GM23338 (cell line): ENCODE measurements around the gene BATF3. TPM values are rescaled to one million over a fixed set of nuclear protein-coding genes. Genes with fewer than 3 reads are reported as not detected.

Source experiments
- ATAC-seq: fragments of 200-7000 bp; cut with Tn5 transposase; 3 replicates; pipeline ENCODE4 v1.9.1; 2020
- DNase-seq: peaks from one replicate; pipeline ENCODE4 v3.0.0-alpha.2; 2015; ENCODE audit warnings: low spot score
- H2AFZ ChIP-seq: fragments of 200-600 bp; sonication (generic); 2 replicates; pipeline ENCODE4 v1.8.0; 2016; ENCODE audit warnings: antibody characterized with exemption, mild to moderate bottlenecking, moderate library complexity
- H3F3A ChIP-seq: fragments of 200-600 bp; sonication (generic); replicated peaks from 2 replicates; pipeline ENCODE4 v1.8.0; 2017; ENCODE audit warnings: antibody characterized with exemption, mixed run types, low read depth
- H3K27ac ChIP-seq: fragments of 200-600 bp; sonication (generic); 2 replicates; pipeline ENCODE4 v1.6.1; 2016; ENCODE audit warnings: low read depth
- H3K27me3 ChIP-seq: fragments of 200-600 bp; sonication (generic); 2 replicates; pipeline ENCODE4 v1.8.0; 2016; ENCODE audit warnings: mild to moderate bottlenecking, mixed run types, moderate library complexity; ENCODE audit not compliant: insufficient read depth
- H3K36me3 ChIP-seq: fragments of 200-600 bp; sonication (generic); 2 replicates; pipeline ENCODE4 v1.8.0; 2016; ENCODE audit warnings: mild to moderate bottlenecking; ENCODE audit not compliant: insufficient read depth
- H3K4me1 ChIP-seq: fragments of 200-600 bp; sonication (generic); 2 replicates; pipeline ENCODE4 v1.8.0; 2016; ENCODE audit warnings: mild to moderate bottlenecking, moderate library complexity; ENCODE audit not compliant: insufficient read depth
- H3K4me2 ChIP-seq: fragments of 200-600 bp; sonication (generic); 2 replicates; pipeline ENCODE4 v1.7.1; 2017; ENCODE audit warnings: mixed run types
- H3K4me3 ChIP-seq: fragments of 200-600 bp; sonication (generic); 2 replicates; pipeline ENCODE4 v1.6.1; 2016; ENCODE audit warnings: mixed run types
- H3K79me2 ChIP-seq: fragments of 200-600 bp; sonication (generic); replicated peaks from 2 replicates; pipeline ENCODE4 v1.8.0; 2017; ENCODE audit warnings: mild to moderate bottlenecking; ENCODE audit not compliant: insufficient read depth
- H3K9me2 ChIP-seq: fragments of 200-600 bp; sonication (generic); 2 replicates; pipeline ENCODE4 v1.8.0; 2017; ENCODE audit not compliant: insufficient read depth
- H4K20me1 ChIP-seq: fragments of 200-600 bp; sonication (generic); replicated peaks from 2 replicates; pipeline ENCODE4 v1.8.0; 2017; ENCODE audit warnings: mild to moderate bottlenecking; ENCODE audit not compliant: insufficient read depth
- H3K27ac Mint-ChIP-seq: 2 replicates; pipeline ENCODE4 v1.8.0; 2020; ENCODE audit warnings: inconsistent platforms, mild to moderate bottlenecking, moderate library complexity, mixed read lengths
- H3K27me3 Mint-ChIP-seq: 3 replicates; pipeline ENCODE4 v1.8.0; 2022; ENCODE audit warnings: low read depth, mild to moderate bottlenecking, moderate library complexity, mixed read lengths, inconsistent platforms; ENCODE audit not compliant: insufficient read depth, poor library complexity
- H3K36me3 Mint-ChIP-seq: 3 replicates; pipeline ENCODE4 v1.8.0; 2021; ENCODE audit warnings: low read depth, mild to moderate bottlenecking, inconsistent platforms, moderate library complexity, mixed read lengths
- H3K4me1 Mint-ChIP-seq: 3 replicates; pipeline ENCODE4 v1.8.0; 2020; ENCODE audit warnings: mild to moderate bottlenecking, inconsistent platforms, mixed read lengths
- H3K4me3 Mint-ChIP-seq: 3 replicates; pipeline ENCODE4 v1.8.0; 2021; ENCODE audit warnings: moderate library complexity, mild to moderate bottlenecking, inconsistent platforms, mixed read lengths
- H3K9me3 Mint-ChIP-seq: 3 replicates; pipeline ENCODE4 v1.8.0; 2020; ENCODE audit warnings: moderate library complexity, mild to moderate bottlenecking, inconsistent platforms, mixed read lengths
- CTCF ChIP-seq, 2 experiments: fragments of 200-600 bp in 1 of 2; sonication (generic) in 1 of 2; conservative IDR thresholded peaks; 2 replicates each; pipeline versions ENCODE4 v1.5.1 to v1.6.1; 2016 to 2017; ENCODE audit warnings: antibody characterized with exemption in 2 of 2, low read depth in 2 of 2, mild to moderate bottlenecking in 2 of 2, moderate library complexity in 1 of 2
- EZH2 ChIP-seq: fragments of 200-600 bp; sonication (generic); IDR thresholded peaks from one replicate; pipeline ENCODE4 v1.8.0; 2017; ENCODE audit warnings: antibody characterized with exemption, mild to moderate bottlenecking, low read depth; ENCODE audit not compliant: unreplicated experiment
- JUNB ChIP-seq: IDR thresholded peaks from one replicate; pipeline ENCODE4 v1.6.1; 2016; ENCODE audit warnings: antibody characterized with exemption; ENCODE audit not compliant: unreplicated experiment
- ZNF331 ChIP-seq: fragments of 250-450 bp; sonication (Bioruptor Pico); IDR thresholded peaks from 2 replicates; pipeline ENCODE4 v1.5.0; 2020; ENCODE audit warnings: low read depth, mild to moderate bottlenecking, moderate library complexity
- polyA plus RNA-seq: library from polyadenylated mRNA; unstranded; fragments of >200 nt; fragmentation: Nextera tagmentation; extraction: Ambion mirVana; gene quantifications from 2 replicates; pipeline ENCODE4 v1.2.1, GENCODE V29; 2016
- total RNA-seq: library from RNA; depleted of rRNA; stranded (reverse); fragments of >200 nt; shearing (Covaris generic); gene quantifications from 2 replicates; pipeline ENCODE4 v1.2.3, GENCODE V29; 2014
- TF ChIP-seq, protein P1 (sequence below): fragments of 250-450 bp; sonication (Bioruptor Pico); IDR thresholded peaks from 2 replicates; pipeline ENCODE4 v1.5.0; 2020; ENCODE audit warnings: mild to moderate bottlenecking, moderate library complexity

Gene BATF3
- total and polyA plus RNA-seq, 2 experiments from 2014 or later = 3.6 to 7.8 TPM

- TF ChIP-seq, protein P1, sequence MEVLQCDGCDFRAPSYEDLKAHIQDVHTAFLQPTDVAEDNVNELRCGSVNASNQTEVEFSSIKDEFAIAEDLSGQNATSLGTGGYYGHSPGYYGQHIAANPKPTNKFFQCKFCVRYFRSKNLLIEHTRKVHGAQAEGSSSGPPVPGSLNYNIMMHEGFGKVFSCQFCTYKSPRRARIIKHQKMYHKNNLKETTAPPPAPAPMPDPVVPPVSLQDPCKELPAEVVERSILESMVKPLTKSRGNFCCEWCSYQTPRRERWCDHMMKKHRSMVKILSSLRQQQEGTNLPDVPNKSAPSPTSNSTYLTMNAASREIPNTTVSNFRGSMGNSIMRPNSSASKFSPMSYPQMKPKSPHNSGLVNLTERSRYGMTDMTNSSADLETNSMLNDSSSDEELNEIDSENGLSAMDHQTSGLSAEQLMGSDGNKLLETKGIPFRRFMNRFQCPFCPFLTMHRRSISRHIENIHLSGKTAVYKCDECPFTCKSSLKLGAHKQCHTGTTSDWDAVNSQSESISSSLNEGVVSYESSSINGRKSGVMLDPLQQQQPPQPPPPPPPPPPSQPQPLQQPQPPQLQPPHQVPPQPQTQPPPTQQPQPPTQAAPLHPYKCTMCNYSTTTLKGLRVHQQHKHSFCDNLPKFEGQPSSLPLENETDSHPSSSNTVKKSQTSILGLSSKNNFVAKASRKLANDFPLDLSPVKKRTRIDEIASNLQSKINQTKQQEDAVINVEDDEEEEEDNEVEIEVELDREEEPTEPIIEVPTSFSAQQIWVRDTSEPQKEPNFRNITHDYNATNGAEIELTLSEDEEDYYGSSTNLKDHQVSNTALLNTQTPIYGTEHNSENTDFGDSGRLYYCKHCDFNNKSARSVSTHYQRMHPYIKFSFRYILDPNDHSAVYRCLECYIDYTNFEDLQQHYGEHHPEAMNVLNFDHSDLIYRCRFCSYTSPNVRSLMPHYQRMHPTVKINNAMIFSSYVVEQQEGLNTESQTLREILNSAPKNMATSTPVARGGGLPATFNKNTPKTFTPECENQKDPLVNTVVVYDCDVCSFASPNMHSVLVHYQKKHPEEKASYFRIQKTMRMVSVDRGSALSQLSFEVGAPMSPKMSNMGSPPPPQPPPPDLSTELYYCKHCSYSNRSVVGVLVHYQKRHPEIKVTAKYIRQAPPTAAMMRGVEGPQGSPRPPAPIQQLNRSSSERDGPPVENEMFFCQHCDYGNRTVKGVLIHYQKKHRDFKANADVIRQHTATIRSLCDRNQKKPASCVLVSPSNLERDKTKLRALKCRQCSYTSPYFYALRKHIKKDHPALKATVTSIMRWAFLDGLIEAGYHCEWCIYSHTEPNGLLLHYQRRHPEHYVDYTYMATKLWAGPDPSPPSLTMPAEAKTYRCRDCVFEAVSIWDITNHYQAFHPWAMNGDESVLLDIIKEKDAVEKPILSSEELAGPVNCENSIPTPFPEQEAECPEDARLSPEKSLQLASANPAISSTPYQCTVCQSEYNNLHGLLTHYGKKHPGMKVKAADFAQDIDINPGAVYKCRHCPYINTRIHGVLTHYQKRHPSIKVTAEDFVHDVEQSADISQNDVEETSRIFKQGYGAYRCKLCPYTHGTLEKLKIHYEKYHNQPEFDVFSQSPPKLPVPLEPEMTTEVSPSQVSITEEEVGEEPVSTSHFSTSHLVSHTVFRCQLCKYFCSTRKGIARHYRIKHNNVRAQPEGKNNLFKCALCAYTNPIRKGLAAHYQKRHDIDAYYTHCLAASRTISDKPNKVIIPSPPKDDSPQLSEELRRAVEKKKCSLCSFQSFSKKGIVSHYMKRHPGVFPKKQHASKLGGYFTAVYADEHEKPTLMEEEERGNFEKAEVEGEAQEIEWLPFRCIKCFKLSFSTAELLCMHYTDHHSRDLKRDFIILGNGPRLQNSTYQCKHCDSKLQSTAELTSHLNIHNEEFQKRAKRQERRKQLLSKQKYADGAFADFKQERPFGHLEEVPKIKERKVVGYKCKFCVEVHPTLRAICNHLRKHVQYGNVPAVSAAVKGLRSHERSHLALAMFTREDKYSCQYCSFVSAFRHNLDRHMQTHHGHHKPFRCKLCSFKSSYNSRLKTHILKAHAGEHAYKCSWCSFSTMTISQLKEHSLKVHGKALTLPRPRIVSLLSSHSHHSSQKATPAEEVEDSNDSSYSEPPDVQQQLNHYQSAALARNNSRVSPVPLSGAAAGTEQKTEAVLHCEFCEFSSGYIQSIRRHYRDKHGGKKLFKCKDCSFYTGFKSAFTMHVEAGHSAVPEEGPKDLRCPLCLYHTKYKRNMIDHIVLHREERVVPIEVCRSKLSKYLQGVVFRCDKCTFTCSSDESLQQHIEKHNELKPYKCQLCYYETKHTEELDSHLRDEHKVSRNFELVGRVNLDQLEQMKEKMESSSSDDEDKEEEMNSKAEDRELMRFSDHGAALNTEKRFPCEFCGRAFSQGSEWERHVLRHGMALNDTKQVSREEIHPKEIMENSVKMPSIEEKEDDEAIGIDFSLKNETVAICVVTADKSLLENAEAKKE (CRISPR knock-in tag) = no peak
- no peak for TF ChIP-seq EZH2
- TF ChIP-seq CTCF (conservative IDR thresholded peaks at IDR 0.05; ENCODE audit: low read depth in 2 of 2) = no peak
These were observed 53.8 kb downstream of the BATF3 start (continued) for GRCh38 chr1:212645546-212646543.

GRCh38 chr1:212644866-212645545, 54.6 kb downstream of the BATF3 start:
- no peaks in the 10 kb centered on the region for H3K36me3 Mint-ChIP-seq
- H3K27ac Mint-ChIP-seq = no peak overlapping the region
- Histone ChIP-seq H3K79me2 (no peaks in the 10 kb centered on the region), H3K9me2 (peaks cover 3% of the 10 kb centered on the region; the same call in 1 of the 2 replicates), H3K27me3 (no peaks in the 10 kb centered on the region), H4K20me1 (no peaks in the 10 kb centered on the region), H3K36me3 (no peaks in the 10 kb centered on the region), H2AFZ (no peak overlapping the region), H3K4me1 (no peaks in the 10 kb centered on the region), H3K4me3 (no peak overlapping the region), H3K4me2 (no peak overlapping the region), H3F3A (no peaks in the 10 kb centered on the region), H3K27ac (no peak overlapping the region)
- TF ChIP-seq JUNB = no peak
- no peak for TF ChIP-seq ZNF331 (CRISPR knock-in tag)
- no peak for TF ChIP-seq EZH2
- ATAC-seq (no peak), DNase-seq (no peak)
- H3K27me3 Mint-ChIP-seq = peaks cover 3% of the 10 kb centered on the region
- H3K9me3 Mint-ChIP-seq = no peaks in the 10 kb centered on the region
- no peaks in the 10 kb centered on the region for H3K4me1 Mint-ChIP-seq
- H3K4me3 Mint-ChIP-seq = no peak overlapping the region
